IPS DF 6.9 (cell line): ENCODE results near the gene SPSB2.

Source experiments
- DNase-seq: peaks from one replicate; pipeline ENCODE4 v3.0.0-alpha.2; 2013; ENCODE audit warnings: low read depth, low spot score
- H3K27ac ChIP-seq: one replicate; pipeline ENCODE4 v1.5.1; 2013; ENCODE audit warnings: low read length, control low read depth
- H3K27me3 ChIP-seq: 2 replicates; pipeline ENCODE4 v1.6.1; 2013; ENCODE audit warnings: mild to moderate bottlenecking, low read length; ENCODE audit not compliant: control insufficient read depth, insufficient read depth
- H3K36me3 ChIP-seq: 2 replicates; pipeline ENCODE4 v1.6.1; 2013; ENCODE audit warnings: low read length; ENCODE audit not compliant: control insufficient read depth, insufficient read depth
- H3K4me1 ChIP-seq: 2 replicates; pipeline ENCODE4 v1.6.1; 2013; ENCODE audit warnings: low read length; ENCODE audit not compliant: control insufficient read depth, insufficient read depth
- H3K4me3 ChIP-seq: 2 replicates; pipeline ENCODE4 v1.5.1; 2013; ENCODE audit warnings: mild to moderate bottlenecking, low read length
- H3K9me3 ChIP-seq: 2 replicates; pipeline ENCODE4 v1.6.1; 2013; ENCODE audit warnings: low read length, inconsistent platforms; ENCODE audit not compliant: control insufficient read depth, insufficient read depth
- WGBS: extraction: QIAGEN DNeasy Blood & Tissue Kit; methylation state at CpG from one replicate; pipeline ENCODE4 v1.1.7; 2013; ENCODE audit warnings: mixed read lengths, missing lambda C conversion rate; ENCODE audit not compliant: insufficient read length, insufficient coverage; 5-methylcytosine and 5-hydroxymethylcytosine counted together

SPSB2 gene

DNA sequence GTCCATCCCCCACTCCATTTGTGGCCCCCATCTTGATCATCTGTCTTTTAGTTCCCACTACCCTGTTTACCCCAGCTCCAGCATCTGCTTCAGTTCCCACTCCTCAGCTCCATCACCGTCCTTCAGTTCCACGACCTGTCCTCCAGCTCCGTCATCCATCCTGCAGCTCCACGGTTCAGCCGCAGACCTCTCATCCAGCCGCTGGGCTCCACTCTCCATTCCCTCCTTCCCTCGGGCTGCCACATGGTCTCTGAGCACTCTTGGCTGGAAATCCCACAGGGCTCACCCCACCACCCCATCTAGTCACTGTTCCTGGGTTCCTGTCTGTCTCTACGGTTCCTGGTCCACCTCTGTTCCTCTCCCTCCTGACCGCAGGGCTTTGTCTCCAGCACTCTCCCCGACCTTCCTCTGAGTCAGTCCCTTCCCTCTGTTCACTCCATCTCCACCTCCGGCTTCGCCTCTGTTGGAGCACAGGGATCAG, 48.2 kb downstream of the SPSB2 start:
- peak overlapping the region; percentile 8; the same call in 1 of the 2 replicates for H3K4me3 ChIP-seq
- WGBS = no CpG with 5 or more reads among the region's 12 CpGs

DNA sequence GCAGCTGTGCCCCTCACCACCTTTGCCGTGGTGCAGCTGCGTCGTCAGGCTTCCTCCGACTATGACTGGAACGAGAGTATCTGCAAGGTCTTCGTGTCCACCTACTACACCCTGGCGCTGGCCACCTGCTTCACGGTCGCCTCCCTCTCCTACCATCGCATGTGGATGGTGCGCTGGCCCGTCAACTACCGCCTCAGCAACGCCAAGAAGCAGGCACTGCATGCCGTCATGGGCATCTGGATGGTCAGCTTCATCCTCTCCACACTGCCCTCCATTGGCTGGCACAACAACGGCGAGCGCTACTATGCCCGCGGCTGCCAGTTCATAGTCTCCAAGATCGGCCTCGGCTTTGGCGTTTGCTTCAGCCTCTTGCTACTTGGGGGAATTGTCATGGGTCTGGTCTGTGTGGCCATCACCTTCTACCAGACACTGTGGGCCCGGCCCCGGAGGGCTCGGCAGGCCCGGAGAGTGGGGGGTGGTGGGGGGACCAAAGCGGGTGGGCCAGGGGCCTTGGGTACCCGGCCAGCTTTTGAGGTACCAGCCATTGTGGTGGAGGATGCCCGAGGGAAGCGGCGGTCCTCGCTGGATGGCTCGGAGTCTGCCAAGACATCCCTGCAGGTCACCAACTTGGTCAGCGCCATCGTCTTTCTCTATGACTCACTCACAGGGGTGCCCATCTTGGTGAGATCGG, 48.9 kb downstream of the SPSB2 start:
- no peak overlapping the region for H3K27ac ChIP-seq
- no peaks in the 10 kb centered on the region for H3K36me3 ChIP-seq
- H3K9me3 ChIP-seq = no peaks in the 10 kb centered on the region
- peaks cover 17% of the 10 kb centered on the region for H3K4me1 ChIP-seq
- no peaks in the 10 kb centered on the region for H3K27me3 ChIP-seq
- no CpG with 5 or more reads among the region's 37 CpGs for WGBS
- no peak for DNase-seq
- H3K4me3 ChIP-seq = no peak overlapping the region

More for the DNA sequence above, 48.2 kb downstream of the SPSB2 start:
- no peak for DNase-seq
- no peaks in the 10 kb centered on the region for H3K27me3 ChIP-seq
- no peaks in the 10 kb centered on the region for H3K36me3 ChIP-seq
- no peaks in the 10 kb centered on the region for H3K9me3 ChIP-seq
- H3K27ac ChIP-seq = no peak overlapping the region
- H3K4me1 ChIP-seq = peaks cover 14% of the 10 kb centered on the region

DNA sequence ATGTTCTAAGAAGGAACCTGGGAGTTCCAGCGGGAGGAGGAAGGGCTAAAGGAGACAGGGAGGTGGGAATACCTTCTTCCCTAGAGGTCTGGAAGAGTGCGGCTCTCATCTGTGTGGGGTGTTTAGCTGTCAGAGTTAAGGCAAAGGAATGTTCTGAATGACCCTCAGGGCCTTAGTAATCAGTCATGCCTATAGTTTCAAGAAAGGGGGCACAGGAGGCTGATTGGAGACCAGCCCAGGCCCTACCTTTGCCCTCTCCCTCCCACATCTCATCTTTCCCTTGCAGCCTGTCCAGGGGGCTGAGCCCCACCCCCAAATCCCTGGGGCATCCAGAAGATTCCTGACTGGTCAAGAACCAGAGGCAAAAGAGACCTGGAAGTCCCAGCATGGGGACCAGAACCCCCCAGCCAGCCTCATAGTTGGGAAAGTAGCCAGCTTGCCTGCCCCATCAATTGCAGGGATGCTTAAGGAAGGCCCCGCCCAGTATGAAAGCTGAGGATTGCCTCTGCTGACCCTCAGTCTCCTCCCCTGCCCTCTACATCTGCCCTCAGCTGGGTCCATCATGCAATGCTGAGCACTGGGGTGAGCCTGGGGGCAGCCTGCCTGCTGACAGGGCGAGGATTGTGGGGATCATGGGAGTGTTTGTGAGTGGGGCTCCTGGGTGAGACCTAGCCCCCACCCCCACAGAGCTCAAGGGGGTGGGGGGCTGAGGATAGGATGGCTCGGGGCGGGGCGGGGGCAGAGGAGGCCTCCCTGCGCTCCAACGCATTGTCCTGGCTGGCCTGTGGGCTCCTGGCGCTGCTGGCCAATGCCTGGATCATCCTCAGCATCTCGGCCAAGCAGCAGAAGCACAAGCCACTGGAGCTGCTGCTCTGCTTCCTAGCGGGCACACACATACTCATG, 49.7 kb downstream of the SPSB2 start:
- WGBS = no CpG with 5 or more reads among the region's 12 CpGs
- H3K4me1 ChIP-seq = peaks cover 20% of the 10 kb centered on the region

DNA sequence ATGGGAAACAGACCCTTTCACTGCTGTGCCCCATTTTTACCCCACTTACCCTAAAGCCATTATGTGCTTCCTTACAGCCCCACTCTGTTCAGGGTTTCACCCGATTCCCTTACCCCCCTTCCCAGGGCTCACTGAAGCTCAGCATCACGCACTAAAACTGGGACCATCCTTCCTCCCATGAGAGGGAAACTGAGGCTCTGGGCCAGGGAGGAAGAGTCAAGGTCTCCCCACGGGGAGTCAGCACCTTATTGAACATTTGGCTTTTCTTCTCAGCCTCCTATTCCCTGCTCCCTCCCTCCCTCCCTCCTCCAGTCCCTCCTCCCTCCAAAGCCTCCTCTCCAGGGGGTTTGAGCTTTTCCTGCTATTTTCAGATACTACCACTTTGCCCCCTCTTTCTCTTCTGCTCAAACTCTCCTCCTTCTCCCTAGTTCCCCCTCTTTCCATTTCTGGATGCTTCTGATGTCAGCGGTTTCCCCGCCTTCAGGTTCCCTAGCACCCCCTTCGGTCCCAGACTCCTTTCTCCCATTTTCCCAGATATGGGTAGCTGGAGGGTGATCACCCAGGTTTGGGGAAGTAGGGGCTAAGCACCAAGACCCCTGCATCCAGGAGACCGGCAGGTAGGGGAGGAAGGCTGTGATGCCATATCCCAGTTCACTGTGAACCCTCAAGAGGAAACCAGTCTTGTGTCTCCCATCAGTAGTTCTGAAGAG, 50.5 kb downstream of the SPSB2 start:
- WGBS = no CpG with 5 or more reads among the region's 7 CpGs
- H3K4me1 ChIP-seq = peaks cover 24% of the 10 kb centered on the region
- no peak for DNase-seq
- H3K36me3 ChIP-seq = no peaks in the 10 kb centered on the region
- no peaks in the 10 kb centered on the region for H3K9me3 ChIP-seq
- H3K27me3 ChIP-seq = no peaks in the 10 kb centered on the region
- H3K27ac ChIP-seq = no peak overlapping the region
- no peak overlapping the region for H3K4me3 ChIP-seq

More for the DNA sequence above, 49.7 kb downstream of the SPSB2 start:
- H3K27ac ChIP-seq = no peak overlapping the region
- no peaks in the 10 kb centered on the region for H3K9me3 ChIP-seq
- no peak for DNase-seq
- H3K36me3 ChIP-seq = no peaks in the 10 kb centered on the region
- no peak overlapping the region for H3K4me3 ChIP-seq
- H3K27me3 ChIP-seq = no peaks in the 10 kb centered on the region

DNA sequence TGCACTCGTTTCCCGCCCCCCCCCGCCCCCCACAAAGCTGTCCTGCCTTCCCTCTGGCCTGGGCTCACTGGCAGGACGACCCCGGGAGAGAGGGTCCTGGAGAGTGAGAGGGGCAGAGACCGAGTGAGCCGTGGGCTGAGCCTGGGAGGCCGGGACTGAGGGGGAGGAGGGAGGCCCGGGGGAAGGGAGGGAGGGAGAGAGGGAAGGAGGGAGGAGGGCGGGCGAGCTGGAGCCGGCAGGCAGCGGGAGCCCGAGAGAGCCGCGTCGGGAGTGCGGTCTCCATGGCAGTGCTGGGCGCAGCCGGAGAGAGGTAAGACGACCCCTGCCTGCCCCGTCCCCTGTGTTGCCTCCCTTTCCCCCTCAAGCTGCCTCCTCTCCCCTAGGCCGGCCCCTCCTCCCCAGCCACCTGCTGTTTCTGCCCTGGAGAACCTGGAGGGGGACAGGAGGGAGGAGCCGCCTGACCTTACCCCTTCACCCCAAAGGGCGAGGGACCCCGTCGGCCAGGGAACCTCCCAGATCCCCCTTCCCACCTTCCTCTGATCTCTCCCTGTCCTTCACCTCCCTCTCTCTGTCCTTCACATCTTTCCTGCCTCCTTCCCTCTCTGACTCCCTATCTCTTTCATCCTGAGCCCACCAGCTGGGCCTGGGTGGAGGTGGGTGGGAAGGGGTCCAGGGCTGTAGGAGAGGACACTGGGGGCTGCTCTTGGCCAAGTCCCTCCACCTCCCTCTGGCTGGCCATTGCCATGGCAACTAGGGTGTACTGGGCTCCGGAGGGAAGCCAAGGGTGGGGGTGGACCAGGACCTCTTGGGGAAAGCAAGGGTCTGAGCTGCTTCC, 51.3 kb downstream of the SPSB2 start, which contains the start of gene GPR162:
Gene GPR162 (plus strand): TSS at position 231 of the 835 bp plus-strand sequence. CDS start 2,078 bp downstream, outside the sequence.
- H3K4me1 ChIP-seq = peaks cover 22% of the 10 kb centered on the region
- peak within 1 kb of the TSS; percentile 43 for H3K4me3 ChIP-seq
- no peak within 1 kb of the TSS for H3K27ac ChIP-seq
- H3K9me3 ChIP-seq = no peaks in the 10 kb centered on the region
- DNase-seq = no peak
- no CpG with 5 or more reads among the region's 28 CpGs for WGBS
- H3K36me3 ChIP-seq = no peaks in the 10 kb centered on the region
- no peaks in the 10 kb centered on the region for H3K27me3 ChIP-seq
